MM.1S (cell line): ENCODE results near the gene C17orf67.

ENCODE experiments used
- DNase-seq: peaks from one replicate; pipeline ENCODE4 v3.0.0-alpha.2; 2015
- H2AFZ ChIP-seq: fragments of 300-600 bp; sonication (generic); 2 replicates; pipeline ENCODE4 v1.6.0; 2016; ENCODE audit warnings: antibody characterized with exemption, low read length
- H3F3A ChIP-seq: fragments of 300-600 bp; sonication (generic); 2 replicates; pipeline ENCODE4 v1.6.1; 2016; ENCODE audit warnings: mild to moderate bottlenecking, antibody characterized with exemption, low read length, moderate library complexity, mixed read lengths; ENCODE audit not compliant: insufficient read depth
- H3K27ac ChIP-seq: fragments of 300-600 bp; sonication (generic); 2 replicates; pipeline ENCODE4 v1.5.1; 2016; ENCODE audit warnings: mild to moderate bottlenecking, low read length
- H3K27me3 ChIP-seq: fragments of 300-600 bp; sonication (generic); replicated peaks from 2 replicates; pipeline ENCODE4 v1.6.0; 2016; ENCODE audit warnings: low read length; ENCODE audit not compliant: insufficient read depth
- H3K36me3 ChIP-seq: fragments of 300-600 bp; sonication (generic); replicated peaks from 2 replicates; pipeline ENCODE4 v1.6.1; 2016; ENCODE audit warnings: mild to moderate bottlenecking, low read length, mixed read lengths; ENCODE audit not compliant: insufficient read depth
- H3K4me1 ChIP-seq: fragments of 300-600 bp; sonication (generic); 2 replicates; pipeline ENCODE4 v1.6.1; 2016; ENCODE audit warnings: low read length, mixed read lengths
- H3K4me2 ChIP-seq: fragments of 300-600 bp; sonication (generic); 2 replicates; pipeline ENCODE4 v1.6.0; 2016; ENCODE audit warnings: low read depth, low read length
- H3K4me3 ChIP-seq: fragments of 300-600 bp; sonication (generic); 2 replicates; pipeline ENCODE4 v1.5.1; 2016; ENCODE audit warnings: low read length, mixed read lengths
- H3K79me2 ChIP-seq: fragments of 300-600 bp; sonication (generic); 2 replicates; pipeline ENCODE4 v1.6.1; 2016; ENCODE audit warnings: mixed run types, low read length, mixed read lengths
- H3K9ac ChIP-seq: fragments of 300-600 bp; sonication (generic); 2 replicates; pipeline ENCODE4 v1.6.1; 2016; ENCODE audit warnings: low read length, mixed read lengths
- H3K9me2 ChIP-seq: fragments of 300-600 bp; sonication (generic); replicated peaks from 2 replicates; pipeline ENCODE4 v1.6.1; 2016; ENCODE audit warnings: mild to moderate bottlenecking, low read length, mixed read lengths; ENCODE audit not compliant: insufficient read depth
- H3K9me3 ChIP-seq: fragments of 300-600 bp; sonication (generic); replicated peaks from 2 replicates; pipeline ENCODE4 v1.6.1; 2016; ENCODE audit warnings: mild to moderate bottlenecking, low read length, mixed read lengths; ENCODE audit not compliant: insufficient read depth
- H4K20me1 ChIP-seq: fragments of 300-600 bp; sonication (generic); 2 replicates; pipeline ENCODE4 v1.6.1; 2016; ENCODE audit warnings: mild to moderate bottlenecking, low read length, moderate library complexity, mixed read lengths; ENCODE audit not compliant: insufficient read depth
- CTCF ChIP-seq: fragments of 300-600 bp; sonication (generic); IDR thresholded peaks from 2 replicates; pipeline ENCODE4 v1.5.1; 2016; ENCODE audit warnings: antibody characterized with exemption, low read length, mixed read lengths
- EZH2 ChIP-seq: fragments of 300-600 bp; sonication (generic); optimal IDR thresholded peaks from 2 replicates; pipeline ENCODE3; 2017; ENCODE audit warnings: low read depth, mild to moderate bottlenecking, antibody characterized with exemption, low read length, mixed read lengths
- EZH2phosphoT487 ChIP-seq: fragments of 300-600 bp; sonication (generic); IDR thresholded peaks from 2 replicates; pipeline ENCODE4 v1.6.1; 2018; ENCODE audit warnings: antibody characterized with exemption, low read length

The C17orf67 gene

GRCh38 chr17:56772442-56772841 lies 61.3 kb downstream of the C17orf67 start:
- Histone ChIP-seq H3K27ac (no peak overlapping the region), H4K20me1 (no peaks in the 10 kb centered on the region), H3K9ac (no peak overlapping the region), H3K79me2 (no peaks in the 10 kb centered on the region), H3K4me3 (no peak overlapping the region), H3K9me2 (no peaks in the 10 kb centered on the region), H3K27me3 (no peaks in the 10 kb centered on the region; the same call in 1 of the 2 replicates), H3F3A (no peaks in the 10 kb centered on the region), H3K9me3 (no peaks in the 10 kb centered on the region), H3K4me1 (peaks cover 18% of the 10 kb centered on the region), H2AFZ (no peak overlapping the region), H3K36me3 (no peaks in the 10 kb centered on the region), H3K4me2 (no peak overlapping the region)
- no peak for DNase-seq
- TF ChIP-seq EZH2 (no peak), EZH2phosphoT487 (no peak), CTCF (no peak)

GRCh38 chr17:56771975-56772374 lies 61.7 kb downstream of the C17orf67 start:
- Histone ChIP-seq H3K9me3 (no peaks in the 10 kb centered on the region), H3K79me2 (no peaks in the 10 kb centered on the region), H3K4me3 (no peak overlapping the region), H3K36me3 (no peaks in the 10 kb centered on the region), H3K9ac (no peak overlapping the region), H3K4me1 (peaks cover 18% of the 10 kb centered on the region), H3F3A (no peaks in the 10 kb centered on the region), H2AFZ (no peak overlapping the region), H3K9me2 (no peaks in the 10 kb centered on the region), H3K4me2 (no peak overlapping the region), H3K27me3 (no peaks in the 10 kb centered on the region; the same call in 1 of the 2 replicates), H3K27ac (no peak overlapping the region), H4K20me1 (no peaks in the 10 kb centered on the region)
- TF ChIP-seq CTCF (no peak), EZH2 (no peak), EZH2phosphoT487 (no peak)
- no peak for DNase-seq

GRCh38 chr17:56771563-56771962 lies 62.2 kb downstream of the C17orf67 start:
- DNase-seq = no peak
- H2AFZ ChIP-seq = no peak overlapping the region
- H3K4me2 ChIP-seq = no peak overlapping the region
- no peak for TF ChIP-seq EZH2
- no peak for TF ChIP-seq CTCF
- TF ChIP-seq EZH2phosphoT487 = no peak
- H3K79me2 ChIP-seq = no peaks in the 10 kb centered on the region
- H3K4me1 ChIP-seq = peaks cover 18% of the 10 kb centered on the region
- H3K9me2 ChIP-seq = no peaks in the 10 kb centered on the region
- no peaks in the 10 kb centered on the region for H3F3A ChIP-seq
- H3K9me3 ChIP-seq = no peaks in the 10 kb centered on the region
- no peaks in the 10 kb centered on the region; the same call in 1 of the 2 replicates for H3K27me3 ChIP-seq
- H3K36me3 ChIP-seq = no peaks in the 10 kb centered on the region
- H3K9ac ChIP-seq = no peak overlapping the region
- no peaks in the 10 kb centered on the region for H4K20me1 ChIP-seq
- H3K4me3 ChIP-seq = no peak overlapping the region
- H3K27ac ChIP-seq = no peak overlapping the region
